HG03066 (cell line): ENCODE data around the gene VWA8.
"Not testable (repeated sequence)": the region's sequence is repeated elsewhere in the genome, so short reads cannot be mapped to it uniquely, and the experiment has no call there.

ENCODE experiments used
- ATAC-seq: cut with Tn5 transposase; IDR thresholded peaks from one replicate; pipeline ENCODE4 v1.9.1; 2021; ENCODE audit warnings: low read depth; ENCODE audit not compliant: unreplicated experiment

Gene VWA8

DNA sequence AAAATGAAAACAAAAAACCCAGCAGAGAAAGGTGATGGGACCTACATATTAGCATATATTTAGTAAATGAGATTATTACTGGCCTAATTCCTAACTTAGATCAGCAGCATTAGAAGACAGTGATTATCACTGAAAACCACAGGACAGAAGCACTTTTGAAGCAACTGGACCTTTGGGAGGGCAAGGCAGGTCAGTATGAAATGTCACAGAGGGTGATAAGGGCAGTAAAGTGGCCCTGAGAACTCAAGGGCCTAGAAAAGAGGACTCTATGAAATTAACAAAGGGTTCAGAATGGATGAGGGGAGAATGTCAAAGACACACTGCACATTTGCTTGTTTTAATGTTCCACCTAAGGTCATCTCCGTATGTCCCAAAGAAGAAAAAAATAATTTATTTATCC lies 148.7 kb downstream of the VWA8 start:
- ATAC-seq: no peak

DNA sequence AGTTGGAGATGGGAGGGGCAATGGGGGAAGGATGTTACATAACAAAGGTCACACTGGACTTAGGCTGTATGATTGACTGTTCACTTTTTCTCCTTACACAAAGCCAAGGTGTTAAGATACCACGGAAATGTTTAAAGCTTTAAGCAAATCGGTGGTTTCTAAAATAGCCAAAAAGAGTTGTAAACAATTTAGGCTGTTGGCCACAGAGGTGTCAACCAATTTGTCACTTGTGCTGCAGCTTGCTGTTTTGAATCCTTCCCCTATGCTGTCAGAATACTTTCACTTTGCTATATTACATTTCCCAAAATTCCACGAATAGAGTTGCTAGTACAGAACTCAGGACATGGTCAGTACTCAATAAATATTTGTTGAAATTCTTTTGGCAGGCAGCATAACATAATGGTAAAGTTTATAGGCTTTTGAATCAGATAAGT lies 149.3 kb downstream of the VWA8 start:
- ATAC-seq: peak; percentile 59

DNA sequence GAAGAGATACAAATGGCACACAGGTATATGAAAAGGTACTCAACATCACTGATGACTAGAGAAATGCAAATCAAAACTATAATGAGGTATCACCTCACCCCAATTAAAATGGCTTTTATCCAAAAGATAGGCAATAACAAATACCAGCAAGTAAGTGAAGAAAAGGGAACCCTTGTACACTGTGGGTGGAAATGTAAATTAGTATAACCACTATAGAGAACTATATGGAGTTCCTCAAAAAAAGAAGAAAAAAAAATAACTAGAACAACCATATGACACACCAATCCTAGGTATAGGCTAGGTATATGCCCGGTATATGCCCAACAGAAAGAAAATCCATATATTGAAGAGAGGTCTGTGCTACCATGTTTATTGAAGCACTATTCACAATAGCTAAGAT lies 150.9 kb downstream of the VWA8 start:
- ATAC-seq: no peak

DNA sequence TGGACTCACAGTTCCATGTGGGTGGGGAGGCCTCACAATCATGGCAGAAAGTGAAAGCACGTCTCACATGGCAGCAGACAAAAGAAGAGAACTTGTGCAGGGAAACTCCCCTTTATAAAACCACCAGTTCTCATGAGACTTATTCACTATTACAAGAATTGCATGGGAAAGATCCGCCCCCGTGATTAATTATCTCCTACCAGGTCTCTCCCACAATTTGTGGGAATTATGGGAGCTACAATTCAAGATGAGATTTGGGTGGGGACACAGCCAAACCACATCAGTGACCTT lies 157.5 kb downstream of the VWA8 start:
- not testable (repeated sequence) for ATAC-seq

DNA sequence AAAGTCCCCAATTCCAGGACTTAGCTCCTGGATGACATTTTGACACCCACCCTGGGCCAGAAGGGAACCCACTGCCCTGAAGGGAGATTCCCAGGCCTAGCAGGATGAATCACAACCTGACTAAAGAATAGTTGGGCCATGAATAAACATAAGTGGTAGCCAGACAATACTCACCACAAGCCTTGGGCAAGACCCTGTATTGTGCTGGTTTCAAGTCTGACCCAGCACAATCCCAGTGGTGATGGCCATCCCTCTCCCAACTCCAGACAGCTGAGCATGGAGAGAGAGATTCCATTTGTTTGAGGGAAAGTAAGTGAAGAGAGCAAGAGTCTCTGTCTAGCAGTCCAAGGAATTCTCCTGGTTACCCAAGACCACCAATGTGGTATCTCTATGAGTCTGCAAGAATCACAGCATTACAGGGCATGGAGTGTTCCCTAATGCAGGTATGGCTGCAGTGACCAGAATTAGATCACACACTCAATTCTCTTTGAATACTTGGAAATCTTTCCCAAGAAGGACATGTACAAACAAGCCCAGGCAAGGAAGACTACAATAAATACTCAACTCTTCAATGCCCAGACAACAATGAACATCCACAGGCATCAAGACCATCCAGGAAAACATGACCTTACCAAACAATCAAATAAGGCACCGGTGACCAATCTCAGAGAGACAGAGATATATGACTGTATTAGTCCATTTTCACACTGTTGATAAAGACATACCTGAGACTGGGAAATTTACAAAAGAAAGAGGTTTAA lies 158.0 kb downstream of the VWA8 start:
- ATAC-seq: no peak

DNA sequence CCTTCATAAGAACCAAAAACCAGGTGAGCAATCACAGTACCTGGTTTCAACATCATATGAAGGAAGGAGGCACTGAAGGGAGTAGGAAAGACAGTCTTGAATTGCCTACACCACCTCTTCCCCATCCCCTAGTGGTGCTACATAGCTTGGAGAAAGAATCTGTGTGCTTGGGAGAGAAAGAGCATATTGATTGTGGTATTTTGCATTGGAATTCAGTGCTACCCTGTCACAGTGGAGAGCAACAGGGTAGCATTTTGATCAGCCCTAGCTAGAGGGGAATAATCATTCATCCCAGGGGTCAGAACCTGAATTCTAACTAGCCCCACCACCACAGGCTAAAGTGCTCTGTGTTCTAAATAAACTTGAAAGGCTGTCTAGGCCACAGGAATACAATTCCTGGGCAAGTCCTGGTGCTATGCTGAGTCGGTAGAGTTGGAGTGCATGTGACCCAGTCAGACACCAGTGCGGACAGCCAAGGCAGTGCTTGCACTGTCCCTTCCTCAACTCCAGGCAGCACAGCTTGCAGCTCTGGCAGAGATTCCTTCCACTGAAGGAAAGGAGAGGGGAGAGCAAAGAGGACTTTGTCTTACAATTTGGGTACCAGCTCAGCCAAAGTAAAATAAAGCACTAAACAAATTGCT lies 158.7 kb downstream of the VWA8 start:
- no peak for ATAC-seq

DNA sequence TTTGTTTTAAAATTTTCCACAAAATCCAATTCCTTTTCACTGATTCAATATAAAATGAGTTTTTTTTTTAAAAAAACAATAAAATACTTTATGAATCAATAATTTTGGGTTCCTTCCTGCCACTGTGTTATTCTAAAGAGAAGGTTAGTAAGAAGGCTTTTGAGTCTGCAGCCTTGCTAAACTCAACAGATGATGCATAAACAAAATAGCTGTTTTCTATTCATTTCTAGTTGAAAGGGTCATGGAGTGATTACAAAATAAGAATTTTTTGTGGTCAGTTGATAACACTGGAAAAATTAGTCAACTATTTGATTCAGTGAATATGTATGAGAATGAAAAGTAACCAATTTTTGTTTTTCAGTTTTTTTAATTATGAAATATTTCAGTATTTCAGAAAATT lies 169.9 kb downstream of the VWA8 start:
- no peak for ATAC-seq

DNA sequence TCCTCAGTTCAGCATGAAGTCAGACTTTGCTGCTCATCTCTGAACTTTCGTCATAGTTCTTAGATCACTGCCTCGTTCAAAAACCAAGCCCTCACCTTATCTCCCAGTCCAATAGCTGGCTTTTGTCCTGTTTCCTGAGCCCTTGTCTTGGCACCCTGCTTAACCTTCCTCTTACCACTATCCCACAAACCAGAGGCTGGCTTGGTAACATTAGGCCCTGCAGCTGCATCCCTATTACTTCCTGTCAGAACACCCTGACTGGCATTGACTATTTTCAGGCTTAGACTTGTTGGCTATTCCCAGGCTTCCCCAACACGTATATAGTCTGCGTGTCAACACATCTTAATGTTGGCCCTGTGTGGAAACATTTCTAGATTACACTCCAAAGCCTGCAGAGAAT lies 172.4 kb downstream of the VWA8 start:
- ATAC-seq: no peak

DNA sequence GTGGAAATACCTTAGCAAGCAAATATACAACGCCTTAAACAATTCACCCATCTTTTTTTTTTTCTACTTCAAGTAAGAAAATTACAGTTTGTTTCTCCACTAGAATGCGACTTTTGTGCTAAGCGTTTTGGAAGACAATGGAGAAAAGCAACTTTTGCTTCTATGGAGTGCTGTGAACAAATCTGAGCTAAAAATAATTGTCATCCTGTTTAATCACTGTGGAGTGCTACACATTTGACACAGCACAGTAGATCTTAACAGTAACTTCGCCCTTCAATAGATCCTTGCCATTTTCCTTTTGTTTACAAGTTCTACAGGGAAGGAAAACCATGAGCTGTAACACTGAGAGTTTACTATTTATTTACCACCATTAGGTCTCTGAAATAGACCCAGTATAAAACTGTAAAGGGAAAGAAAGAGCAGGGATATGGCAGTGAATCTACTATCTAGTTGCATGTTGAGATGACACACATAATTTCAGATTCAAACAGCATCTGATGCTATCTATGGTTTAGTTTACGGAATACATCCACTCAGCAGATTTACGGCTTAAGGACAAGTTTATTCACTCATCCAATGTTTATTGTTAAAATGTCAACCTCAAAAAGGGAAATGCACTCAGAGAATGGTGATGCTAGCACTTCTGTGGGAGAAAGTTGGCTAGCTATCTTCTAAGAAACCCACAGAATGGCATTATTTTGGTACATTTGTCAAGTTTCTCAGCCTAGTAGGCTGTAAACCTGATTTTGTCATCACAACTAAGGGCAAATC lies 175.3 kb downstream of the VWA8 start:
- ATAC-seq: no peak

DNA sequence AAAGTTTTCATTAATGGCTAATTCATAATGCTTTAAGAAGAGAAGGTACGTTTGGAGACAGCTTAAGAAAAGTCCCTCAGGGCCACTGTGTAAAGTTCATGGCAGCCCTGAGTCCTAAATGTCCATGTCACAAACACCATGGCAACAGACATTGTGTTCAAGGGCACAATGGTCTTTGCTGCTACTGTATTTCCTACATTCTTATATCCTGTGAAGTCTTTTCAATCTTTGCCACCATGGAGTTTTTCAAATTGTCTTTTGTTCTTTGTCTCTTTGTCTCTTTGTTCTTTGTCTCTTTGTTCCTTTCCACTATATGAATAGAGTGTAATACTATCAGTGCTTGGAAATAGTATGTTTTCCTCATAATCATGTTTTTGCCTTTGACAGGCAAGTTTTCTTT lies 178.8 kb downstream of the VWA8 start:
- no peak for ATAC-seq

DNA sequence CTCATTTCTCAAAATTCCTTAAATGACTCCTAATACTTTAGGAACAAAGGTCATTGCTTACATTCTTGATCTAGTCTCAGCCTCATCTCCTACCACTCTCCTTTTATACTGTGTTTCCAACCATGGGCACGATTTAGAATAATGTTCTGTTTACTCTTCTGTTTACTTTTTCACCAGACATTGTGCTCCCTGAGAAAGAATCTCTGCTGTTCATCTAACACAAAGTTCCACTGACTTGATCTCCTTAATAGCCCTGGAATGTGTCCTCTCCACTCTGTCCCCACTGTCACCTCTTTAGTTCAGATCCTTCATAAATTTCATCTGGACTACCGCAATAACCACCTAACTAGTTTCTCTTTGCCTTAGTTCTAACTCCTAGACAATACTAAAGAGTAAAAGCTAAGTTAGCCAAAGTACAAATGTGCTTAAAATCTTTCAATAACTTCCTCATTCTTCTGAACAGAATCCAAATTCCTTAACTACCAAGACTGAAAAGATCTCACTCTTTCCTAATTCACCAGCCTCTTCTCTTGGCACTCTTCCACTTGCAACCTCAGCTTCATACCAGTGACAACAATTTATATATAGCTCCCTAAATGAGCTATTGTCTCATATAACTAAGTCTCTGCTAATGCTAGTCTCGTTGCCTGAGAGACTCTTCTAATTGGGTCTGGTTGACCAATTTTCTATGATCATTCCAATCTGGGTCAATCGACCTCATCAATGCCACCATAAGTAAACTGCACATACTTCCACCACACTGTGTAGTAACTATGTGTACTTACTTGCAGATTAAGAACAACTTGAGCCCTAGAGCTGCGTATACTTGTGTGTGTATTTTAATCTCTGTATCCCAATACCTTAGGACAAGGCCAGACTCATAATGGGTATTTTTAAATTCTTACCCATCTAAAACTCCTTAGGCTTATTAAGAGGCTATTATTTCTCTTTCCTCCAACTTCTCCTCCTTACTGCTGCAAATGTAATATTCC lies 179.9 kb downstream of the VWA8 start:
- ATAC-seq: no peak

DNA sequence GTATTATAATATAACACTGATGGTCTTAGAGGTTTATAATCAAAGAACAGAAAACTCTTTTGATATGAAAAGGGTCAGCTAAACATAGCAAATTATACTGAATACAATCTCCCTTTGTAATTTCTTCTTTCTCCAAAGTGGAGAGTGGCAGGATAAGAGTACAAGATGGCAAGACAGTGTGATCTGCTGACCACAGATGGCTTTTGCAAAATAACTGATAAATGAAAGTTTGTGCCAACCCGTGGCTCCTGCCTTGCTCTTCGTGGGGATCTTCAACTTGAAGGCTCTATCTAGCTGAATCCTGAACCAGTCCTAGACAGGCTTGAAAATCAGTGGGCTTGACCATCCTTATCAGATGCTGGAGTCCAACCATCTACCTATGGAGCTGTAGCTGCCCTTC lies 185.7 kb downstream of the VWA8 start:
- no peak for ATAC-seq

DNA sequence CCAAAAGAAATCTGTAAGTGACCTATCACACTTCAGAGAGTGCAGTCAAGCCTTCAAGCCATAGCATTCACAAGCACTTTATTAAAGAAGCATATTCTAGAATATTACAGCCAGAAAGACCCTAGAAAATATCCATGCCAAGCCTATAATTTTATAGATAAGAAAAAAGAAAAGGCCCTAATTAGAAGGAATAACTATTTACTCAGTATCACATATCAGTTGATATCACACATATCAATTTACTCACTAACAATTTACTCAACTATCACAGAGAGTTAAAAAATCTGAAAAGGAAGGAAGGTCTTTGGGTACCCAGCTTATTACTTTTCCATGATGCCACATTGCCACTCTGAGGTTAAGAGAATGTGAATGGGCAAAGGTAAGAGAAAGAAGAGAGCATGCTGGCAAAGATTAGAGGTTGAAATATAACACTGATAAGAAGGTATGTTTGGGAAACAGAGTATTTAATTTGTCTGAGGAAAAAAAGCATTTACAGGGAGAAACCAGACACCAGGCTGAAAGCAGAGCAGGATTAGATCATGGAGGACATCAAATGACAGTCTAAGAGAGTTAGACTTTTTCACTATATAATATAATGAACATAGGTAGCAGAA lies 186.2 kb downstream of the VWA8 start:
- ATAC-seq: no peak

DNA sequence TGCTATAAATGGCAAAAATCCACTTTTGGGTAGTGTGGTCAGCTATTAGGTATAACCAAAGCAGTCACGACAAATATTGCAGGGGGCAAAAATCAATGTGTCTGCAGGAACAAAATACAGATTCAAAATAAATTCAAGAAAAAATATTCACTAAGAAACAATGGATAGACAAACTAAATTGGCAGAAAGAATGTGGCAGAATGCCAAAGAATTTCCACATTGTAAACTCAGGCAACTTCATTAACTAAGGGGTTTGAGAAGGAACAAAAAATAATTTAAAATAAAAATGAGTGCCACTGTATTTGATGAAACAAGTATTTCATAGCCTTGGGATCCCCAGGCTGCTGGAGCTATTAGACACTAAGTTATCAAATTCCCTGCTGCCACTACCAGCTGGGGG lies 193.1 kb downstream of the VWA8 start:
- ATAC-seq: no peak

DNA sequence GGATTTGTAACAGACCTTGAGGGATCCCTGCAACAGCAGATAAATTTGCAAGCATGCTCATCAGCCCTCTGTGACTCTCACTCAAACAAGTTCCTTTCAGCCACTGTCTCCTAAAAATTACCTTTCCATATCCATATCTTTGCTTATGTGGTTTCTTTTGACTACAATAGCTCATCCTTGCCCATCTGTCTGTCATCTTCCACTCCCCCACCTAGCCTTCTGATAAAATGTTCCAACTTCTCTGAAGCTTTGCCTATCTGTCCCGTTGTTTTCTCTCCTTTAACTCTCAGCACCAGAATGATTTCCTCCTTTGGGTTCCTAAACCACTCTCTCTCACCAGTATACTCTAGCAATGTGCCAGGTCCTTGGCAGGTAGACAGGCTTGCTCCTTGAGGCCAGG lies 194.5 kb downstream of the VWA8 start:
- ATAC-seq: no peak

DNA sequence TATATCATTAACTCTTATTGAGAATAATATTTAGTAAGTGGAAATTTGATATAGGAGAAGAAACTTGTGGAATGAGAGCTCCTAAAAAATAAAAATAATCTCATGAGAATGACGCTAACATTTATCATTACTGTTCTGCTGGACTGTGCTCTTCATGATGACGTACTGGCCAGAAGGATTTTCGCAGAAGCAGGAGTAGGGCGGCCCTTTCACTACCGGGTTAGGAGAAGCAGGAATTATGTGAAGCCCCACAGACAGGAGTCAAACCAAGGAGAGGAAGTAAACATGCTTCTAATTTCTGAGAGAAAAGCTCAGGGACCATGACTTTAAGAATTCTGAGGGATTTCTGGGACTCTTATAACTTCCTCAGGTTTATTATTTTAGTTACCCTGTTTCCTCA lies 195.1 kb downstream of the VWA8 start:
- no peak for ATAC-seq

DNA sequence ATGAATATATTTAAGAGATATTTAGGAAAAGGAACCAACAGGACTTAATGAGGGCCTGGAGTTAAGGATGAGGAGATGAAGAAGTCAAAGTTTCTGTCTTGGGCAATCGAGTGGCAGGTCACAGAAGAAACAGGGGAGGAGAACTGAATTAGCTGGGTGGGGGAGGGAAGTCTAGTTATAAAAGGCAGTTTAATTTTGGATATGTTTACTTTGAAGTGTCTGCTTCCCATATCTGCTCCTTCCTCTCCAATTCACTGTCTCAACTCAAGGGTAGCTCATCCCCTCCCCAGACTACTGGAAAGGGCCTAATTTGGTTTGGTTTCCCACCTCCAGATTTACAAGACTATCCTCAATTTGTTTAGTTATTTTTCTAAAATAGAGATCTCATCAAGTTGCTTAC lies 195.9 kb downstream of the VWA8 start:
- ATAC-seq: no peak

DNA sequence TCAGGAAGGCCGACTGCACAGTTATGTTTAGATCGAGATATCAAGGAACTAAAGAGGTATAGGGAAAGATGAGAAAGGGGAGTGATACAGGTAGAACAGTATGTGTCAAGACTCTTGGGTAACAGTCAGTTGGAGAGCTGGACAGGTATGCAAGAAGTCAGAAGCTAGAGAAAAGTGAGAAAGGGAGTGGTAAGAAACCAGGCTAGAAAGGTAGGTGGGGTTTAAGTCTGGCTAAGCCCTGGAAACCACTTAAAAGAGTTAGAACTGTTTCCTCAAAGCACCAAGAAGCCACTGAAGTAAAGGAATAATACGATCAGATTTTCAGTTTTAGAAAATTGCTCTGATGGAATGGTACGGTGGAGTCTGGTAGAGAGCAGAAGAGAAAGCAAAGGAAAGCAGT lies 196.4 kb downstream of the VWA8 start:
- no peak for ATAC-seq

DNA sequence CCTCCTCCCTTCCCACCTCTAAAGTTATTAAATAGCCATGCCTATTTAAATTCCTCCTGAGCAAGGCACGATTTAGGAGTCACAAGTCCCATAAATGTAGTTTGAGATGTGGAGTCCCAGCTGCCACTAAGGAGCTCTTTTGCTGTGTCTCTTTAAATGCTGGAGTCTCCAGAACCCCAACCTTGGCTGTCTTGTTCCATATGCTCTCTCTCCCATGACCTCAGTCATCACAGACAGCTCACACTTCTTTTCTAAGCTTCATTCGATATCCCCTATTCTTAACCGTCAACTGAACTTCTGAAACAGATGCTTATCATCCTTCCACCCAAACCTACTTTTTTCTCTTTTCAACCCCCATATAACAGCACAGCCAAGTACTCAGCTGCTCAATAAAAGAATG lies 197.1 kb downstream of the VWA8 start:
- no peak for ATAC-seq

DNA sequence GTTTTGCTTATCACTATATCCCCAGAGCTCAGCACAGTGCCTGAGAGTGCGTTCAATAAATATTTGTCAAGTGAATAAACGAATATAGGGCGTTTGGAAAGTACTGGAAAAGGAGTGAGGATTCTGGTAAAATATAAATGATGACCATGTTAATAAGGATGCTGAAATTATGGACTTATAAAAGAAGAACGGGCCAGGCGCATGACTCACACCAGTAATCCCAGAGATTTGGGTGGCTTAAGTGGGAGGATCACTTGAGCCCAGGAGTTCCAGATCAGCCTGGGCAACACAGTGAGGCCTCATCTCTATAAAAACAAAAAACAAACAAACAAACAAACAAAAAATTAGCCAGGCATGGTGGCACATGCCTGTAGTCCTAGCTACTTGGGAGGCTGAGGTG lies 198.1 kb downstream of the VWA8 start:
- no peak for ATAC-seq
